ENCODE data around the gene OTOR.

OTOR gene

DNA sequence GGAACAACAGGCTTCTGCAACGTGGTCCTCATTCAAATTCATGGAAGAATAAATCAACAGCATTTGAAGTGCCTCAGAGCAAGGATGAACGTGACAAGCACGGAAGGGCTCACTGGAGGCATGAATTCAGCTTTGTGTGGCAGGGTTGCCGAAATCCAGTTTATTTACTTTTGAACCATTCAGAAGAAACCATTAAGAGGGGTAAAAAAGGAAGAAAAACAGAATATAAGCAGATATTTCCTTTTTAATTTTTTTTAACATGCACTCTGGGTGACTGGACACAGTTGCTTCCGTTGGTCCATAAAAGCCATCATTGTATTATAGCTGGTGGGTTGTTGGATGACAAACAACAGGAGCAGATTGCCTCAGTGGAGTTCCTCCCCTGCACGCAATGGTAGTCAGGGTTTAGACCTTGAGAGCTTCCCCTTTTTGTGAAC, 35.6 kb upstream of the OTOR start:
- TF ChIP-seq, protein P1, sequence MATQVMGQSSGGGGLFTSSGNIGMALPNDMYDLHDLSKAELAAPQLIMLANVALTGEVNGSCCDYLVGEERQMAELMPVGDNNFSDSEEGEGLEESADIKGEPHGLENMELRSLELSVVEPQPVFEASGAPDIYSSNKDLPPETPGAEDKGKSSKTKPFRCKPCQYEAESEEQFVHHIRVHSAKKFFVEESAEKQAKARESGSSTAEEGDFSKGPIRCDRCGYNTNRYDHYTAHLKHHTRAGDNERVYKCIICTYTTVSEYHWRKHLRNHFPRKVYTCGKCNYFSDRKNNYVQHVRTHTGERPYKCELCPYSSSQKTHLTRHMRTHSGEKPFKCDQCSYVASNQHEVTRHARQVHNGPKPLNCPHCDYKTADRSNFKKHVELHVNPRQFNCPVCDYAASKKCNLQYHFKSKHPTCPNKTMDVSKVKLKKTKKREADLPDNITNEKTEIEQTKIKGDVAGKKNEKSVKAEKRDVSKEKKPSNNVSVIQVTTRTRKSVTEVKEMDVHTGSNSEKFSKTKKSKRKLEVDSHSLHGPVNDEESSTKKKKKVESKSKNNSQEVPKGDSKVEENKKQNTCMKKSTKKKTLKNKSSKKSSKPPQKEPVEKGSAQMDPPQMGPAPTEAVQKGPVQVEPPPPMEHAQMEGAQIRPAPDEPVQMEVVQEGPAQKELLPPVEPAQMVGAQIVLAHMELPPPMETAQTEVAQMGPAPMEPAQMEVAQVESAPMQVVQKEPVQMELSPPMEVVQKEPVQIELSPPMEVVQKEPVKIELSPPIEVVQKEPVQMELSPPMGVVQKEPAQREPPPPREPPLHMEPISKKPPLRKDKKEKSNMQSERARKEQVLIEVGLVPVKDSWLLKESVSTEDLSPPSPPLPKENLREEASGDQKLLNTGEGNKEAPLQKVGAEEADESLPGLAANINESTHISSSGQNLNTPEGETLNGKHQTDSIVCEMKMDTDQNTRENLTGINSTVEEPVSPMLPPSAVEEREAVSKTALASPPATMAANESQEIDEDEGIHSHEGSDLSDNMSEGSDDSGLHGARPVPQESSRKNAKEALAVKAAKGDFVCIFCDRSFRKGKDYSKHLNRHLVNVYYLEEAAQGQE (IDR thresholded peaks at IDR 0.05; ENCODE audit: insufficient read depth in 1 of 2, low read depth in 2 of 2, low read length in 2 of 2), result no peak

DNA sequence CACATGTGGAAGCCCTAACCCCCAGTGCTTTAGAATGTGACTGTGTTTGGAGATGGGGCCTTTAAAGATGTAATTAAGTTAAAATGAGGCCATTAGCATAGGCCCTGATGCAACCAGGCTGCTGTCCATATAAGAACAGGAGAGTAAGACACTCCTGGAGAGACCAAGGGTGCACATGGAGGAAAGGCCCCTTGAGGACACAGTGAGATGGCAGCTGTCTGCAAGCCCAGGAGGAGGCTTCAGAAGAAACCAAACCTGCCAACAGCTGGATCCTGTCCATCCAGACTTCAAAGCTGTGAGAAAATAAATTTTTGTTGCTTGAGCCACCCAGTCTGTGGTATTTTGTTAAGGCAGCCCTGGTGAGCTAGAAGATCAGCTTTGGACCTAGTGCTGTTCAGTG, 35.1 kb upstream of the OTOR start:
- TF ChIP-seq TAF1 (IDR thresholded peaks at IDR 0.05; ENCODE audit: borderline replicate concordance, insufficient read depth, low read length) (no peak), FOXP2 (optimal IDR thresholded peaks at IDR 0.05; ENCODE audit: borderline replicate concordance, extremely low read depth, extremely low read length, insufficient read depth) (no peak), POLR2AphosphoS5 (IDR thresholded peaks at IDR 0.05; ENCODE audit: low read depth, low read length) (no peak), SIN3A (IDR thresholded peaks at IDR 0.05; ENCODE audit: borderline replicate concordance, insufficient read depth, low read length) (no peak)
- TF ChIP-seq, protein P1 (IDR thresholded peaks at IDR 0.05; ENCODE audit: insufficient read depth in 1 of 2, low read depth in 2 of 2, low read length in 2 of 2), result no peak

DNA sequence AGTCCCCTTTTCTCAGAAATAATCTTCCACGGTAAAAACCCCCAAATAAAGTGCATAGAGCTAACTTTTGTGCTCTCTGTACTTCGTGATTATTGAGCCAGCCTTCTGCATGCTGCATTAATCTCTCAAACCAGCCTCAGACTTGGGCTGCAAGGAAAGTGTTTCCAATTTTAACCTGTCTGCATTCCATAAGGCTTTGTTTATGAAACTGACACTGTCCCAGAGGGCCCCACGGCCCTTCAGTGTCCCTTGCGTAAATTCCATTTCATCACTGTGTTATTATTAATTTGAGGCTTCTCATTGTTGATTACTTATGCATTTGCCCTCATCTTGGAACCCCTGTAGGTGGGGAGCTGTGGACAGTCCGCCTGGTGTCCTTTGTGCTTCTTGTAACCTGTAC, 33.9 kb upstream of the OTOR start:
- TF ChIP-seq SIN3A (IDR thresholded peaks at IDR 0.05; ENCODE audit: borderline replicate concordance, insufficient read depth, low read length) (no peak), POLR2AphosphoS5 (IDR thresholded peaks at IDR 0.05; ENCODE audit: low read depth, low read length) (no peak), TAF1 (IDR thresholded peaks at IDR 0.05; ENCODE audit: borderline replicate concordance, insufficient read depth, low read length) (no peak), FOXP2 (optimal IDR thresholded peaks at IDR 0.05; ENCODE audit: borderline replicate concordance, extremely low read depth, extremely low read length, insufficient read depth) (no peak)
- TF ChIP-seq, protein P1 (IDR thresholded peaks at IDR 0.05; ENCODE audit: insufficient read depth in 1 of 2, low read depth in 2 of 2, low read length in 2 of 2), result no peak

DNA sequence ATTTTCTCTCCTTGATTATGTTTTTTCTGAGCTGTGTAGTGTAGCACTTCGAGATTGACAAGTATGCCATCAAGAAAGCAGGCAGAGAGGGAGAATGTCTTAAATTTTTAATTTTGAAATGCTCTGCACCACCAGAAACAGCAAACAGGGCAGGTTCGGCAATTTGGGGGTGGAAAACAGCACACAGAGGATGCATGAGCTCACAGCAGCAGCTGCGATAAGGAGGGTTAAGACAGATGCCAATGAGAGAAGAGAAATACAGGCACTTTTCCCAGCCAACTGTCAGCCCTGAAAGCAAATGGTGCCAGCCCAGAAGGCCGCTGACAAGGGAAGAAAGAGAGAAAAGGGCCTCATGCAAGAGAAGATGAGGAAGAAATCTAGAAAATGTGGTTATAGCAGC, 33.4 kb upstream of the OTOR start:
- TF ChIP-seq POLR2AphosphoS5 (IDR thresholded peaks at IDR 0.05; ENCODE audit: low read depth, low read length) (no peak), TAF1 (IDR thresholded peaks at IDR 0.05; ENCODE audit: borderline replicate concordance, insufficient read depth, low read length) (no peak), SIN3A (IDR thresholded peaks at IDR 0.05; ENCODE audit: borderline replicate concordance, insufficient read depth, low read length) (no peak), FOXP2 (optimal IDR thresholded peaks at IDR 0.05; ENCODE audit: borderline replicate concordance, extremely low read depth, extremely low read length, insufficient read depth) (no peak)
- TF ChIP-seq, protein P1 (IDR thresholded peaks at IDR 0.05; ENCODE audit: insufficient read depth in 1 of 2, low read depth in 2 of 2, low read length in 2 of 2), result no peak

DNA sequence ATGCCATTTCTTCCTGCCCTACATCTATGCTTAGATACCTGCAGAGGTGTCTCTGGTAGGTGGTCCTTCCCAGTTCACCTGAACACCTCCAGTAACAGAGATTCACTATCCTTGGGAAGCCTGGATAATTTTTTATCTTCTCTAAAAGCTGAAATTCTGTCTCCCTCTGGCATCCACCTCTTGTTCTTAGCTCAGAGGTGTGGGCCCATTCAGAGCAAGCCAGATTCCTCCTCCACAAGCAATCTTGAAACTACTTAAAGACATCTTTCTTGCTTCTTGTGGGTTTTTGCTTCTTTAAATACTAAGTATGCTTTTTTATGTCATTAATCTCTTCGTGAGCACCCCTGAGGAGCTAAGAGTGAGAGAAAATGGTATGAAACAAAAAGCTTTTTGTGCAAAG, 28.7 kb upstream of the OTOR start:
- TF ChIP-seq FOXP2 (optimal IDR thresholded peaks at IDR 0.05; ENCODE audit: borderline replicate concordance, extremely low read depth, extremely low read length, insufficient read depth) (no peak), TAF1 (IDR thresholded peaks at IDR 0.05; ENCODE audit: borderline replicate concordance, insufficient read depth, low read length) (no peak), SIN3A (IDR thresholded peaks at IDR 0.05; ENCODE audit: borderline replicate concordance, insufficient read depth, low read length) (no peak), POLR2AphosphoS5 (IDR thresholded peaks at IDR 0.05; ENCODE audit: low read depth, low read length) (no peak)
- TF ChIP-seq, protein P1 (IDR thresholded peaks at IDR 0.05; ENCODE audit: insufficient read depth in 1 of 2, low read depth in 2 of 2, low read length in 2 of 2), result no peak
